ENCODE data around the gene PRUNE1.

The PRUNE1 gene

DNA sequence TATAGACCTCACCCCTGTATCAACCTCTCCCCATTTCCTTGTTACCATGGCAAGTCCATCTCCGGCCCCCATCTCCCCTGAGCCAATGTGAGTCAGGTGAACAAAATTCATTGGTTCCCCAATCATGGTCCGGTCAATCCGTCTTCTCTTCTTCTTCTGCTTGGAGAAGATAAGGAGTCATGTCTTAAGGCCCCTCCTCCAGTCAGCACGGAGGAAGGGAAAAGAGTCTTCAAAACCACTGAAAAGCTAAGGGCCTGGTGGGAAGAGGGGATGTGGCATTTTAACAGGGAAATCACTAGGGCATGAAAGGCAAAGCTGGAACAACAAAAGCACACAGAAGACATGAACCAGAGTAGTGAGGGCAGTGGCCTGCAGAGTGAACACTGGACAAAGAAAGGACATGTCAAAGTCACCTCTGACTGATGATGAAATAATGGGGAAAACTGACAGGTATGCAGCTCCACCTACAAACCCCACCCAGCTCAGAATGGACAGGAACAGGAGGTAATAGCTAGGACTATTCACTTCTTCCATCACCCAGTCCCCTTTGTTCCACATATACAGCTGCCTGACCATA, 46.8 kb downstream of the PRUNE1 start:
- TF ChIP-seq ESRRG (CRISPR knock-in tag; IDR thresholded peaks at IDR 0.05) (no peak), OSR1 (CRISPR knock-in tag; IDR thresholded peaks at IDR 0.05) (no peak), ZFP30 (CRISPR knock-in tag; IDR thresholded peaks at IDR 0.05) (no peak), CSDC2 (CRISPR knock-in tag; IDR thresholded peaks at IDR 0.05) (no peak), ZNF565 (CRISPR knock-in tag; conservative IDR thresholded peaks at IDR 0.05; ENCODE audit: low read depth) (no peak), TOX (CRISPR knock-in tag; IDR thresholded peaks at IDR 0.05; ENCODE audit: borderline replicate concordance) (no peak), SNAI2 (CRISPR knock-in tag; IDR thresholded peaks at IDR 0.05) (no peak), TCF4 (CRISPR knock-in tag; IDR thresholded peaks at IDR 0.05; ENCODE audit: borderline replicate concordance) (no peak), ZNF70 (CRISPR knock-in tag; IDR thresholded peaks at IDR 0.05) (no peak), RARB (CRISPR knock-in tag; IDR thresholded peaks at IDR 0.05) (no peak), PPARA (CRISPR knock-in tag; IDR thresholded peaks at IDR 0.05; ENCODE audit: borderline replicate concordance) (no peak), POU6F1 (CRISPR knock-in tag; IDR thresholded peaks at IDR 0.05; ENCODE audit: borderline replicate concordance, low read depth) (no peak), ISL1 (CRISPR knock-in tag; IDR thresholded peaks at IDR 0.05) (no peak), BACH2 (CRISPR knock-in tag; IDR thresholded peaks at IDR 0.05; ENCODE audit: borderline replicate concordance) (no peak), ARNTL (CRISPR knock-in tag; IDR thresholded peaks at IDR 0.05; ENCODE audit: borderline replicate concordance, low read depth) (no peak)
- TF ChIP-seq, protein P1, sequence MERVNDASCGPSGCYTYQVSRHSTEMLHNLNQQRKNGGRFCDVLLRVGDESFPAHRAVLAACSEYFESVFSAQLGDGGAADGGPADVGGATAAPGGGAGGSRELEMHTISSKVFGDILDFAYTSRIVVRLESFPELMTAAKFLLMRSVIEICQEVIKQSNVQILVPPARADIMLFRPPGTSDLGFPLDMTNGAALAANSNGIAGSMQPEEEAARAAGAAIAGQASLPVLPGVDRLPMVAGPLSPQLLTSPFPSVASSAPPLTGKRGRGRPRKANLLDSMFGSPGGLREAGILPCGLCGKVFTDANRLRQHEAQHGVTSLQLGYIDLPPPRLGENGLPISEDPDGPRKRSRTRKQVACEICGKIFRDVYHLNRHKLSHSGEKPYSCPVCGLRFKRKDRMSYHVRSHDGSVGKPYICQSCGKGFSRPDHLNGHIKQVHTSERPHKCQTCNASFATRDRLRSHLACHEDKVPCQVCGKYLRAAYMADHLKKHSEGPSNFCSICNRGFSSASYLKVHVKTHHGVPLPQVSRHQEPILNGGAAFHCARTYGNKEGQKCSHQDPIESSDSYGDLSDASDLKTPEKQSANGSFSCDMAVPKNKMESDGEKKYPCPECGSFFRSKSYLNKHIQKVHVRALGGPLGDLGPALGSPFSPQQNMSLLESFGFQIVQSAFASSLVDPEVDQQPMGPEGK (CRISPR knock-in tag; IDR thresholded peaks at IDR 0.05; ENCODE audit: borderline replicate concordance) = no peak
- TF ChIP-seq, protein P2, sequence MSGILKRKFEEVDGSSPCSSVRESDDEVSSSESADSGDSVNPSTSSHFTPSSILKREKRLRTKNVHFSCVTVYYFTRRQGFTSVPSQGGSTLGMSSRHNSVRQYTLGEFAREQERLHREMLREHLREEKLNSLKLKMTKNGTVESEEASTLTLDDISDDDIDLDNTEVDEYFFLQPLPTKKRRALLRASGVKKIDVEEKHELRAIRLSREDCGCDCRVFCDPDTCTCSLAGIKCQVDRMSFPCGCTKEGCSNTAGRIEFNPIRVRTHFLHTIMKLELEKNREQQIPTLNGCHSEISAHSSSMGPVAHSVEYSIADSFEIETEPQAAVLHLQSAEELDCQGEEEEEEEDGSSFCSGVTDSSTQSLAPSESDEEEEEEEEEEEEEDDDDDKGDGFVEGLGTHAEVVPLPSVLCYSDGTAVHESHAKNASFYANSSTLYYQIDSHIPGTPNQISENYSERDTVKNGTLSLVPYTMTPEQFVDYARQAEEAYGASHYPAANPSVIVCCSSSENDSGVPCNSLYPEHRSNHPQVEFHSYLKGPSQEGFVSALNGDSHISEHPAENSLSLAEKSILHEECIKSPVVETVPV (CRISPR knock-in tag; IDR thresholded peaks at IDR 0.05) = no peak
- no peak for ATAC-seq

- TF ChIP-seq ZFP3 (CRISPR knock-in tag; IDR thresholded peaks at IDR 0.05) (no peak), ARNTL (CRISPR knock-in tag; IDR thresholded peaks at IDR 0.05; ENCODE audit: borderline replicate concordance, low read depth) (no peak), OSR1 (CRISPR knock-in tag; IDR thresholded peaks at IDR 0.05) (no peak), GLIS3 (CRISPR knock-in tag; IDR thresholded peaks at IDR 0.05) (no peak), POU6F1 (CRISPR knock-in tag; IDR thresholded peaks at IDR 0.05; ENCODE audit: borderline replicate concordance, low read depth) (no peak), PPARA (CRISPR knock-in tag; IDR thresholded peaks at IDR 0.05; ENCODE audit: borderline replicate concordance) (no peak), ZFP30 (CRISPR knock-in tag; IDR thresholded peaks at IDR 0.05) (no peak), TCF4 (CRISPR knock-in tag; IDR thresholded peaks at IDR 0.05; ENCODE audit: borderline replicate concordance) (no peak), ZNF70 (CRISPR knock-in tag; IDR thresholded peaks at IDR 0.05) (no peak), CREB5 (CRISPR knock-in tag; IDR thresholded peaks at IDR 0.05; ENCODE audit: low read depth) (no peak), ISL1 (CRISPR knock-in tag; IDR thresholded peaks at IDR 0.05) (no peak), ZC3H10 (CRISPR knock-in tag; IDR thresholded peaks at IDR 0.05) (no peak), TOX (CRISPR knock-in tag; IDR thresholded peaks at IDR 0.05; ENCODE audit: borderline replicate concordance) (no peak), RARB (CRISPR knock-in tag; IDR thresholded peaks at IDR 0.05) (no peak), ZNF565 (CRISPR knock-in tag; conservative IDR thresholded peaks at IDR 0.05; ENCODE audit: low read depth) (no peak), SNAI2 (CRISPR knock-in tag; IDR thresholded peaks at IDR 0.05) (no peak), CSDC2 (CRISPR knock-in tag; IDR thresholded peaks at IDR 0.05) (no peak)
- TF ChIP-seq, protein P1 (CRISPR knock-in tag; IDR thresholded peaks at IDR 0.05; ENCODE audit: borderline replicate concordance) = no peak
- TF ChIP-seq, protein P3, sequence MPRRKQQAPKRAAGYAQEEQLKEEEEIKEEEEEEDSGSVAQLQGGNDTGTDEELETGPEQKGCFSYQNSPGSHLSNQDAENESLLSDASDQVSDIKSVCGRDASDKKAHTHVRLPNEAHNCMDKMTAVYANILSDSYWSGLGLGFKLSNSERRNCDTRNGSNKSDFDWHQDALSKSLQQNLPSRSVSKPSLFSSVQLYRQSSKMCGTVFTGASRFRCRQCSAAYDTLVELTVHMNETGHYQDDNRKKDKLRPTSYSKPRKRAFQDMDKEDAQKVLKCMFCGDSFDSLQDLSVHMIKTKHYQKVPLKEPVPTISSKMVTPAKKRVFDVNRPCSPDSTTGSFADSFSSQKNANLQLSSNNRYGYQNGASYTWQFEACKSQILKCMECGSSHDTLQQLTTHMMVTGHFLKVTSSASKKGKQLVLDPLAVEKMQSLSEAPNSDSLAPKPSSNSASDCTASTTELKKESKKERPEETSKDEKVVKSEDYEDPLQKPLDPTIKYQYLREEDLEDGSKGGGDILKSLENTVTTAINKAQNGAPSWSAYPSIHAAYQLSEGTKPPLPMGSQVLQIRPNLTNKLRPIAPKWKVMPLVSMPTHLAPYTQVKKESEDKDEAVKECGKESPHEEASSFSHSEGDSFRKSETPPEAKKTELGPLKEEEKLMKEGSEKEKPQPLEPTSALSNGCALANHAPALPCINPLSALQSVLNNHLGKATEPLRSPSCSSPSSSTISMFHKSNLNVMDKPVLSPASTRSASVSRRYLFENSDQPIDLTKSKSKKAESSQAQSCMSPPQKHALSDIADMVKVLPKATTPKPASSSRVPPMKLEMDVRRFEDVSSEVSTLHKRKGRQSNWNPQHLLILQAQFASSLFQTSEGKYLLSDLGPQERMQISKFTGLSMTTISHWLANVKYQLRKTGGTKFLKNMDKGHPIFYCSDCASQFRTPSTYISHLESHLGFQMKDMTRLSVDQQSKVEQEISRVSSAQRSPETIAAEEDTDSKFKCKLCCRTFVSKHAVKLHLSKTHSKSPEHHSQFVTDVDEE (CRISPR knock-in tag; IDR thresholded peaks at IDR 0.05) = no peak
- TF ChIP-seq, protein P2 (CRISPR knock-in tag; IDR thresholded peaks at IDR 0.05) = no peak
- no peak for ATAC-seq
Measured at GRCh38 chr1:151055581-151055980, 47.3 kb downstream of the PRUNE1 start.

Data from SK-N-SH treated with all-trans-retinoic acid at 6 μM for 48 hours (cell line).